HEK293 (cell line): ENCODE measurements around the gene ZNF576.

Experiments used
- CTCF ChIP-seq: fragments of 450-650 bp; formaldehyde crosslinking; IDR thresholded peaks from 2 replicates; pipeline ENCODE4 v1.5.1; 2016; ENCODE audit warnings: missing biosample characterization, missing genetic modification characterization
- MZF1 ChIP-seq: fragments of 450-650 bp; formaldehyde crosslinking; IDR thresholded peaks from 2 replicates; pipeline ENCODE4 v1.5.1; 2017; ENCODE audit warnings: missing biosample characterization, missing genetic modification characterization, borderline replicate concordance
- ZBTB21 ChIP-seq: fragments of 450-650 bp; formaldehyde crosslinking; IDR thresholded peaks from 2 replicates; pipeline ENCODE4 v1.5.1; 2017; ENCODE audit warnings: missing biosample characterization, missing genetic modification characterization
- ZNF138 ChIP-seq: fragments of 450-650 bp; formaldehyde crosslinking; IDR thresholded peaks from 2 replicates; pipeline ENCODE4 v1.5.1; 2016; ENCODE audit warnings: missing biosample characterization, missing genetic modification characterization, borderline replicate concordance
- ZNF140 ChIP-seq: fragments of 450-650 bp; formaldehyde crosslinking; IDR thresholded peaks from 2 replicates; pipeline ENCODE4 v1.5.1; 2016; ENCODE audit warnings: missing biosample characterization, missing genetic modification characterization
- ZNF223 ChIP-seq: fragments of 450-650 bp; formaldehyde crosslinking; IDR thresholded peaks from 2 replicates; pipeline ENCODE4 v1.5.1; 2016; ENCODE audit warnings: missing biosample characterization, missing genetic modification characterization
- ZNF23 ChIP-seq: fragments of 450-650 bp; formaldehyde crosslinking; IDR thresholded peaks from 2 replicates; pipeline ENCODE4 v1.5.1; 2016; ENCODE audit warnings: missing biosample characterization, missing genetic modification characterization, borderline replicate concordance
- ZNF311 ChIP-seq: fragments of 450-650 bp; formaldehyde crosslinking; IDR thresholded peaks from 2 replicates; pipeline ENCODE4 v1.5.1; 2017; ENCODE audit warnings: missing biosample characterization, missing genetic modification characterization, borderline replicate concordance
- ZNF449 ChIP-seq: fragments of 450-650 bp; formaldehyde crosslinking; IDR thresholded peaks from 2 replicates; pipeline ENCODE4 v1.5.1; 2017; ENCODE audit warnings: missing biosample characterization, mild to moderate bottlenecking, missing genetic modification characterization, moderate library complexity
- ZNF626 ChIP-seq: fragments of 450-650 bp; sonication (Bioruptor Pico); formaldehyde crosslinking; IDR thresholded peaks from 2 replicates; pipeline ENCODE4 v1.5.1; 2018; ENCODE audit warnings: missing biosample characterization, missing genetic modification characterization, inconsistent platforms
- ZNF792 ChIP-seq: fragments of 450-650 bp; formaldehyde crosslinking; IDR thresholded peaks from 2 replicates; pipeline ENCODE4 v1.5.1; 2016; ENCODE audit warnings: missing biosample characterization, missing genetic modification characterization
- ZSCAN30 ChIP-seq: fragments of 450-650 bp; IDR thresholded peaks from 2 replicates; pipeline ENCODE4 v1.5.1; 2018; ENCODE audit warnings: missing biosample characterization, mild to moderate bottlenecking, missing genetic modification characterization, moderate library complexity
- ZSCAN5A ChIP-seq: fragments of 450-650 bp; formaldehyde crosslinking; IDR thresholded peaks from 2 replicates; pipeline ENCODE4 v1.5.1; 2016; ENCODE audit warnings: missing biosample characterization, missing genetic modification characterization

GRCh38 chr19:43638995-43639518 lies 42.7 kb downstream of the ZNF576 start:
- TF ChIP-seq CTCF (no peak), ZNF223 (tag by site-specific recombination) (no peak; the same call in 1 of the 2 replicates), ZNF138 (no peak), ZNF311 (tag by site-specific recombination) (no peak), ZNF23 (tag by site-specific recombination) (no peak), ZNF140 (no peak), MZF1 (tag by site-specific recombination) (no peak), ZNF626 (no peak), ZSCAN30 (tag by site-specific recombination) (no peak), ZBTB21 (tag by site-specific recombination) (no peak), ZNF792 (tag by site-specific recombination) (peak; percentile 63; the same call in 1 of the 2 replicates), ZNF449 (no peak), ZSCAN5A (tag by site-specific recombination) (no peak)
